ENCODE measurements around the gene XG.

XG gene

GRCh38 chrX:2785538-2785937, 33.7 kb downstream of the XG start:
- no peaks in the 10 kb centered on the region for H3K36me3 ChIP-seq (ENCODE audit: control insufficient read depth, insufficient read depth, low read length)
- no peak overlapping the region for H3K4me2 ChIP-seq (ENCODE audit: low read length)
- H3K9ac ChIP-seq, result no peak overlapping the region
- no peaks in the 10 kb centered on the region for H3K27me3 ChIP-seq (ENCODE audit: control insufficient read depth, insufficient read depth, low read length)
- H3K4me3 ChIP-seq (ENCODE audit: low read depth, low read length), result no peak overlapping the region
- no peaks in the 10 kb centered on the region for H3K9me3 ChIP-seq (ENCODE audit: control insufficient read depth, low read length)
- TF ChIP-seq CTCF (IDR thresholded peaks at IDR 0.05), result no peak
- H3K79me2 ChIP-seq, result no peaks in the 10 kb centered on the region
- no peak overlapping the region for H2AFZ ChIP-seq
- H3K4me1 ChIP-seq, result no peaks in the 10 kb centered on the region
- no peak overlapping the region for H3K27ac ChIP-seq

GRCh38 chrX:2788980-2789379, 37.1 kb downstream of the XG start:
- Histone ChIP-seq H3K27me3 (ENCODE audit: control insufficient read depth, insufficient read depth, low read length) (no peaks in the 10 kb centered on the region), H3K4me1 (no peaks in the 10 kb centered on the region), H3K9ac (no peak overlapping the region), H3K27ac (no peak overlapping the region), H3K79me2 (no peaks in the 10 kb centered on the region), H3K4me2 (ENCODE audit: low read length) (no peak overlapping the region), H3K9me3 (ENCODE audit: control insufficient read depth, low read length) (no peaks in the 10 kb centered on the region), H3K4me3 (ENCODE audit: low read depth, low read length) (no peak overlapping the region), H2AFZ (no peak overlapping the region), H3K36me3 (ENCODE audit: control insufficient read depth, insufficient read depth, low read length) (no peaks in the 10 kb centered on the region)
- no peak for TF ChIP-seq CTCF (IDR thresholded peaks at IDR 0.05)

- H2AFZ ChIP-seq, result no peak overlapping the region
- H3K4me3 ChIP-seq (ENCODE audit: low read depth, low read length), result no peak overlapping the region
- TF ChIP-seq CTCF (IDR thresholded peaks at IDR 0.05), result no peak
- no peaks in the 10 kb centered on the region for H3K36me3 ChIP-seq (ENCODE audit: control insufficient read depth, insufficient read depth, low read length)
- H3K9ac ChIP-seq, result no peak overlapping the region
- no peaks in the 10 kb centered on the region for H3K79me2 ChIP-seq
- H3K9me3 ChIP-seq (ENCODE audit: control insufficient read depth, low read length), result no peaks in the 10 kb centered on the region
- H3K27ac ChIP-seq, result no peak overlapping the region
- no peaks in the 10 kb centered on the region for H3K4me1 ChIP-seq
- H3K27me3 ChIP-seq (ENCODE audit: control insufficient read depth, insufficient read depth, low read length), result no peaks in the 10 kb centered on the region
- H3K4me2 ChIP-seq (ENCODE audit: low read length), result no peak overlapping the region
These were observed 37.7 kb downstream of the XG start for GRCh38 chrX:2789569-2789968.

- no peak overlapping the region for H3K27ac ChIP-seq
These were observed 41.9 kb downstream of the XG start for GRCh38 chrX:2793752-2794151.

More at GRCh38 chrX:2793752-2794151, 41.9 kb downstream of the XG start:
- Histone ChIP-seq H3K4me3 (ENCODE audit: low read depth, low read length) (no peak overlapping the region), H3K27me3 (ENCODE audit: control insufficient read depth, insufficient read depth, low read length) (no peaks in the 10 kb centered on the region), H3K79me2 (no peaks in the 10 kb centered on the region), H3K9me3 (ENCODE audit: control insufficient read depth, low read length) (no peaks in the 10 kb centered on the region), H2AFZ (no peak overlapping the region), H3K9ac (no peak overlapping the region), H3K4me1 (no peaks in the 10 kb centered on the region), H3K4me2 (ENCODE audit: low read length) (no peak overlapping the region), H3K36me3 (ENCODE audit: control insufficient read depth, insufficient read depth, low read length) (no peaks in the 10 kb centered on the region)
- no peak for TF ChIP-seq CTCF (IDR thresholded peaks at IDR 0.05)

Data from parathyroid adenoma (tissue), 2 donors.